GM18498 (cell line): ENCODE measurements around the gene SLC33A1.

Experiments used
- ATAC-seq: cut with Tn5 transposase; IDR thresholded peaks from one replicate; pipeline ENCODE4 v1.9.1; 2021; ENCODE audit warnings: mild to moderate bottlenecking, moderate library complexity; ENCODE audit not compliant: unreplicated experiment

The SLC33A1 gene

GRCh38 chr3:155792532-155792931 lies 61.7 kb downstream of the SLC33A1 start:
- ATAC-seq, result no peak

- no peak for ATAC-seq
Measured at GRCh38 chr3:155791190-155791589, 63.0 kb downstream of the SLC33A1 start.

GRCh38 chr3:155790272-155790925 lies 63.8 kb downstream of the SLC33A1 start:
- no peak for ATAC-seq

GRCh38 chr3:155785662-155786295 lies 68.4 kb downstream of the SLC33A1 start:
- no peak for ATAC-seq

GRCh38 chr3:155782390-155782953 lies 71.8 kb downstream of the SLC33A1 start:
- ATAC-seq, result no peak

- ATAC-seq, result no peak
Measured at GRCh38 chr3:155780291-155780690, 73.9 kb downstream of the SLC33A1 start.

GRCh38 chr3:155778462-155778861 lies 75.8 kb downstream of the SLC33A1 start:
- ATAC-seq, result no peak

- ATAC-seq, result no peak
Measured at GRCh38 chr3:155772801-155773200, 81.4 kb downstream of the SLC33A1 start.

GRCh38 chr3:155771126-155771525 lies 83.1 kb downstream of the SLC33A1 start:
- no peak for ATAC-seq
